CD4-positive, CD25-positive, alpha-beta regulatory T cell (primary cell): Measurements from ENCODE around the gene CRHR1. TPM values are rescaled to one million over a fixed set of nuclear protein-coding genes. Genes with fewer than 3 reads are reported as not detected.

ENCODE experiments used
- ATAC-seq, 2 donors: fragments of 150-1000 bp; cut with Tn5 transposase; one replicate each; pipeline ENCODE4 v1.10.0; 2021; ENCODE audit warnings: low read depth in 2 of 2, moderate number of reproducible peaks in 2 of 2, moderate library complexity in 1 of 2
- DNase-seq, 3 donors: peaks; one replicate each; pipeline versions ENCODE4 v3.0.0 to v3.0.0-alpha.2; 2012 to 2022; ENCODE audit warnings: mixed read lengths in 1 of 3
- H3K27ac ChIP-seq: one replicate; pipeline ENCODE4 v1.7.0; 2013; ENCODE audit warnings: mild to moderate bottlenecking, low read length; ENCODE audit not compliant: insufficient read depth, poor library complexity, severe bottlenecking
- H3K27me3 ChIP-seq: one replicate; pipeline ENCODE4 v1.7.0; 2013; ENCODE audit warnings: low read length; ENCODE audit not compliant: control insufficient read depth, insufficient read depth
- H3K36me3 ChIP-seq: one replicate; pipeline ENCODE4 v1.7.0; 2013; ENCODE audit warnings: mild to moderate bottlenecking, low read length, moderate library complexity; ENCODE audit not compliant: control insufficient read depth, insufficient read depth
- H3K4me1 ChIP-seq: 2 replicates; pipeline ENCODE4 v1.7.0; 2013; ENCODE audit warnings: mild to moderate bottlenecking, low read length; ENCODE audit not compliant: insufficient read depth, control insufficient read depth, poor library complexity, severe bottlenecking
- H3K4me3 ChIP-seq: one replicate; pipeline ENCODE4 v1.7.0; 2013; ENCODE audit warnings: low read depth, mild to moderate bottlenecking, low read length, moderate library complexity
- H3K9me3 ChIP-seq, 2 experiments: 1 replicate in 1 of 2; 2 replicates in 1 of 2; pipeline ENCODE4 v1.7.0; 2013; ENCODE audit warnings: low read length in 2 of 2, mild to moderate bottlenecking in 1 of 2, moderate library complexity in 1 of 2; ENCODE audit not compliant: control insufficient read depth in 2 of 2
- H3K27ac Mint-ChIP-seq, 3 donors: one replicate each; pipeline ENCODE4 v1.8.0; 2020 to 2022; ENCODE audit warnings: mild to moderate bottlenecking in 3 of 3, mixed read lengths in 3 of 3, moderate library complexity in 2 of 3
- H3K27me3 Mint-ChIP-seq: one replicate; pipeline ENCODE4 v1.8.0; 2022; ENCODE audit warnings: mild to moderate bottlenecking, mixed read lengths
- H3K36me3 Mint-ChIP-seq: one replicate; pipeline ENCODE4 v1.8.0; 2020; ENCODE audit warnings: mixed read lengths
- H3K4me1 Mint-ChIP-seq, 4 donors: one replicate each; pipeline ENCODE4 v1.8.0; 2020 to 2022; ENCODE audit warnings: mixed read lengths in 4 of 4, mild to moderate bottlenecking in 1 of 4
- H3K4me3 Mint-ChIP-seq, 4 donors: one replicate each; pipeline ENCODE4 v1.8.0; 2020 to 2022; ENCODE audit warnings: mild to moderate bottlenecking in 4 of 4, mixed read lengths in 4 of 4, moderate library complexity in 3 of 4
- H3K9me3 Mint-ChIP-seq, 7 donors: one replicate each; pipeline ENCODE4 v1.8.0; 2020 to 2022; ENCODE audit warnings: mixed read lengths in 7 of 7, mild to moderate bottlenecking in 3 of 7, moderate library complexity in 2 of 7
- polyA plus RNA-seq, 4 donors: library from polyadenylated mRNA; unstranded; fragments of 300-500 nt; fragmentation: Illumina TruSeq; gene quantifications; one replicate each; pipeline ENCODE4 v1.2.3, GENCODE V29; 2021
- total RNA-seq: library from RNA; stranded (reverse); gene quantifications from one replicate; pipeline ENCODE4 v1.2.3, GENCODE V29; 2022

The CRHR1 gene
- total and polyA plus RNA-seq, 5 donors from 2014 or later = not detected

DNA sequence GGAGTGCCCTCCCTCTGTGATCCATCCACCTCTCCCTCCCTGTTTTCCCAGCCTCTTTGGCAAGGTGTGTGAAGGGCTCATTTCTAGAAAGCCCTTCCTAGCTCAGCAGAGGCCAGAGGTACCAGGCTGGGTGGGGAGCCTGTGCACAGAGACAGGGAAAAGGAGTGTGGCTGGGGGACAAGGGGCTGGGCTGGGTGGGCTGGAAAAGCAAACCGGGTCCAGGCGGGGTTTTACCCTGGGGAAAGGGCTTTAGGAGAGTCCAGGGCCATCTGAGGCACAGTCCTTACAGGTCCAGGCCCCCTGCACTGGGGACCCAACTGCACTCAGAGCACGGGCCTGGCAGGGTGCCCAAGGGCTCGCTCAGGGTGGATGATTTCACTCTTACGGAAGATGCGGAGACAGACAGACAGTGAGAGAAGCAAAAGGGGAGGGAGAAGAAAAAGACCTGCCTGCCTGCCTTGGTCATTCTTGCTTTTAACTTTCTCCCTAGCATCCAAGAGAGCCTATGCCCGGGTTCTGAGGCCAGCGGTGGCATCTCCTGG is 7.0 kb downstream of the CRHR1 start:
- no peak overlapping the region for H3K27ac ChIP-seq
- Mint-ChIP-seq H3K4me3 (no peak overlapping the region), H3K36me3 (no peaks in the 10 kb centered on the region), H3K4me1 (peaks cover 0 to under 1% (median 0%) of the 10 kb centered on the region in 4 donors), H3K9me3 (peaks cover 0 to 4% (median 0%) of the 10 kb centered on the region in 7 donors), H3K27ac (peak overlapping the region in 1 of 3 donors; percentile 55), H3K27me3 (peaks cover 61% of the 10 kb centered on the region)
- no peaks in the 10 kb centered on the region for H3K36me3 ChIP-seq
- H3K9me3 ChIP-seq = no peaks in the 10 kb centered on the region
- H3K4me3 ChIP-seq = no peak overlapping the region
- H3K4me1 ChIP-seq = no peaks in the 10 kb centered on the region
- no peak for DNase-seq
- peaks cover 22% of the 10 kb centered on the region for H3K27me3 ChIP-seq
- no peak for ATAC-seq

DNA sequence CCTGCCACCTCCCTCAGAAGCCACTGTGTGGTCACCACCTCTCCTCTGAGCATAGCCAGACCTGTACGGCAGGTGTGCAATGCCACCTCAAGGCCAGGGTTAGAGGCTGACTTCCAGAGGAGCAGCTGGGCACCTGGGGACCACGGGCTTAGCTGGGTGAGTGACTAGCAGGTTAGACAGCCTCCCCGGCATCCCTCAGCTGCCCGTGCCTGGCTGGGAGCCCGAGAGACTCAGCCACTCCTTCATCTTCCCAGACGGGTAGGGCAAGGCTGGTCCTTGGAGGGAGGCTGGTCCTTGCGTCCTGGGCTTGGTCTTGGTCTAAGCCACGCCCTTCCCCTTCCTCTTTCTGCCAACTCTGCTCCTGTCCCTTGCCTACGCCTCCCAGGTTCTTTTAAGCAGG is 7.8 kb downstream of the CRHR1 start:
- Histone ChIP-seq H3K4me1 (no peaks in the 10 kb centered on the region), H3K9me3 (no peaks in the 10 kb centered on the region), H3K36me3 (no peaks in the 10 kb centered on the region), H3K4me3 (no peak overlapping the region), H3K27ac (no peak overlapping the region), H3K27me3 (peaks cover 17% of the 10 kb centered on the region)
- H3K27ac Mint-ChIP-seq = no peak overlapping the region
- ATAC-seq = no peak
- no peak overlapping the region for H3K4me3 Mint-ChIP-seq
- H3K27me3 Mint-ChIP-seq = peaks cover 53% of the 10 kb centered on the region
- no peaks in the 10 kb centered on the region for H3K36me3 Mint-ChIP-seq
- no peak for DNase-seq
- H3K4me1 Mint-ChIP-seq = no peaks in the 10 kb centered on the region
- peaks cover 0 to 1% (median 0%) of the 10 kb centered on the region in 7 donors for H3K9me3 Mint-ChIP-seq

- peaks cover 0 to 1% (median 0%) of the 10 kb centered on the region in 7 donors for H3K9me3 Mint-ChIP-seq
- no peaks in the 10 kb centered on the region for H3K36me3 ChIP-seq
- H3K27ac Mint-ChIP-seq = no peak overlapping the region
- H3K4me1 Mint-ChIP-seq = no peaks in the 10 kb centered on the region
- H3K4me1 ChIP-seq = no peaks in the 10 kb centered on the region
- no peaks in the 10 kb centered on the region for H3K36me3 Mint-ChIP-seq
- no peak overlapping the region for H3K27ac ChIP-seq
- H3K4me3 ChIP-seq = no peak overlapping the region
- no peaks in the 10 kb centered on the region for H3K9me3 ChIP-seq
- peaks cover 48% of the 10 kb centered on the region for H3K27me3 Mint-ChIP-seq
- DNase-seq = no peak
- ATAC-seq = no peak
- no peak overlapping the region for H3K4me3 Mint-ChIP-seq
- peaks cover 13% of the 10 kb centered on the region for H3K27me3 ChIP-seq
Measured at GRCh38 chr17:45792437-45792836, 8.3 kb downstream of the CRHR1 start.

- H3K4me3 Mint-ChIP-seq = no peak overlapping the region
- peak overlapping the region in 1 of 3 donors; percentile 42 for H3K27ac Mint-ChIP-seq
- H3K27ac ChIP-seq = no peak overlapping the region
- no peaks in the 10 kb centered on the region for H3K9me3 ChIP-seq
- ATAC-seq (no peak), DNase-seq (no peak)
- no peak overlapping the region for H3K4me3 ChIP-seq
- no peaks in the 10 kb centered on the region for H3K36me3 ChIP-seq
- no peaks in the 10 kb centered on the region for H3K4me1 ChIP-seq
- H3K36me3 Mint-ChIP-seq = no peaks in the 10 kb centered on the region
- H3K9me3 Mint-ChIP-seq = peaks cover 0 to 1% (median 0%) of the 10 kb centered on the region in 7 donors
- H3K27me3 ChIP-seq = peaks cover 11% of the 10 kb centered on the region
- no peaks in the 10 kb centered on the region for H3K4me1 Mint-ChIP-seq
- H3K27me3 Mint-ChIP-seq = peaks cover 45% of the 10 kb centered on the region
Measured at GRCh38 chr17:45792995-45793755, 9.1 kb downstream of the CRHR1 start.

DNA sequence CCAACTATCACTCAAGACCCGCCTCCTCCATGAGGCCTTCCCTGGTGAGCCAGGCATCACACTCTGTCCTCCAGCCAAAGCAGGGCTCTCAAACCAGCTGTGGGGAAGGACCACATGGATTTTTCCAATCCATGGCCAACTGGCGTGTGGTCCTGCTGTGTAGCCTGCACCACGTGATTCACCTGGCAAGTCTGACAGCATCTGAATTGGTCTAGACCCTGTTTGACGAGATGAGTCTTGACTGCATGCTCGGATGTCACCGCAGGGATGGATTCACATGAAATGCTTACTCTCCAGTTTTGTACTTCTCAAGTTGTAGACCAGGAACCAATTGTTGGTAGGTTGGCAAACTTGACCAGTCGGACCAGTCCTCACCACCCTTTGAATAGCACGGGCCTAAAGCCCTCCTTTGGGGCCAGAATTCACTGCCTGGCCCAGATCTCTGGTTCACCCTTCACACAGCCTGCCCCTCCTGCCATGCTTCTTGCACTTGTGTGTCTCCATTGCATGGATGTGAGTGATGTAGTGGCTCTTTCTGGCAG is 9.9 kb downstream of the CRHR1 start:
- Mint-ChIP-seq H3K27ac (no peak overlapping the region), H3K27me3 (peaks cover 36% of the 10 kb centered on the region), H3K9me3 (peaks cover 0 to 3% (median 0%) of the 10 kb centered on the region in 7 donors), H3K4me3 (no peak overlapping the region), H3K4me1 (no peaks in the 10 kb centered on the region), H3K36me3 (no peaks in the 10 kb centered on the region)
- DNase-seq (no peak), ATAC-seq (no peak)
- no peaks in the 10 kb centered on the region for H3K4me1 ChIP-seq
- H3K27me3 ChIP-seq = peaks cover 6% of the 10 kb centered on the region
- H3K27ac ChIP-seq = no peak overlapping the region
- no peaks in the 10 kb centered on the region for H3K9me3 ChIP-seq
- H3K4me3 ChIP-seq = no peak overlapping the region
- H3K36me3 ChIP-seq = no peaks in the 10 kb centered on the region

GRCh38 chr17:45794840-45795239 is 10.7 kb downstream of the CRHR1 start:
- Mint-ChIP-seq H3K4me1 (no peaks in the 10 kb centered on the region), H3K4me3 (no peak overlapping the region), H3K9me3 (peaks cover 0 to 3% (median 0%) of the 10 kb centered on the region in 7 donors), H3K36me3 (no peaks in the 10 kb centered on the region), H3K27ac (no peak overlapping the region), H3K27me3 (peaks cover 29% of the 10 kb centered on the region)
- Histone ChIP-seq H3K36me3 (no peaks in the 10 kb centered on the region), H3K27ac (no peak overlapping the region), H3K4me3 (no peak overlapping the region), H3K9me3 (no peaks in the 10 kb centered on the region), H3K27me3 (peaks cover 6% of the 10 kb centered on the region), H3K4me1 (no peaks in the 10 kb centered on the region)
- ATAC-seq (no peak), DNase-seq (no peak)

GRCh38 chr17:45800816-45801215 is 16.7 kb downstream of the CRHR1 start:
- Histone ChIP-seq H3K9me3 (no peaks in the 10 kb centered on the region), H3K27ac (no peak overlapping the region), H3K4me1 (no peaks in the 10 kb centered on the region), H3K36me3 (no peaks in the 10 kb centered on the region), H3K27me3 (no peaks in the 10 kb centered on the region), H3K4me3 (no peak overlapping the region)
- Mint-ChIP-seq H3K36me3 (no peaks in the 10 kb centered on the region), H3K27ac (peak overlapping the region in 1 of 3 donors; percentile 56), H3K4me3 (no peak overlapping the region), H3K4me1 (no peaks in the 10 kb centered on the region), H3K27me3 (peaks cover 23% of the 10 kb centered on the region), H3K9me3 (peaks cover 0 to 3% (median 0%) of the 10 kb centered on the region in 7 donors)
- DNase-seq (no peak), ATAC-seq (no peak)
